CD4-positive, alpha-beta T cell treated with Interleukin-21 for 1 hour (primary cell): ENCODE data around the gene LRRC4C.

ENCODE experiments used
- DNase-seq: peaks from one replicate; pipeline ENCODE4 v3.0.0-alpha.2; 2020

LRRC4C gene

GRCh38 chr11:41245704-41246398 lies 213.6 kb downstream of the LRRC4C start:
- DNase-seq, result no peak

- no peak for DNase-seq
Measured at GRCh38 chr11:41245184-41245583, 214.3 kb downstream of the LRRC4C start.

- no peak for DNase-seq
Measured at GRCh38 chr11:41237382-41237781, 222.1 kb downstream of the LRRC4C start.

GRCh38 chr11:41235668-41236067 lies 223.8 kb downstream of the LRRC4C start:
- DNase-seq, result no peak

DNA sequence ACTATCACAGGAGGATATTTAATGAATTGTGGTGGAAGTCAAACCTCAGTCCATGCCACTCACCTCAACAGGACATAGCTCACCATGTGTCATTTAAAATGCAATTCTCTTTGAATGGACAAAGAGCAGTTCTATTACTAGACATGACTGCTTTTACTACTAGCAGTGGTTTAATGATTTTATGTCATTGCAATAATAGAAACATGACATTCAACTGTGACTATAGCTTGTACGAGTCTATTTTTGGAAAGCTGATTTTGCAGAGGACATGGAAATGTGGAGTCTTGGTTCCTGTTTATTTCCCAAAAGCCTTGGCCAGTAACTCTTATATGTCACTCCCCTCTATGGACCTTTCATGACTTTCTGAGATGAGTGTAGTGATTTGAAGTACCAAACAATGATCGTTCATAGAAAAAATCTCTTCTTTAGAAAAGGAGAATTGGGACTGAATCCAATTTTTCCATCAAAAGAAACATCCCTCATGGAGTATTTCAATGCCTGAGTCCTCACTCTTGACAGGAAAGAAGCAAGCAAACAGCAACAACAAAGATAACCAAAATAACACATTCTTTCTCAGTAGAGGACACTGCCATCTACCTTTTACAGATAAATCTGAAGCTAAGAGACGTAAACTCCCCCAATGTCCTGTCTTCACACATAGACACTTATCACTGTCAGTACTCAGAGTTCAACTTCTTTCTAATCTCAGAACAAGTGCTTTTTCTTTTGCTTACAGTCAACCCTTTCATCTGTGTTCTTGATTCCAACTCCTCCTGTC lies 233.4 kb downstream of the LRRC4C start:
- DNase-seq, result no peak

- no peak for DNase-seq
Measured at GRCh38 chr11:41222236-41222635, 237.2 kb downstream of the LRRC4C start.

DNA sequence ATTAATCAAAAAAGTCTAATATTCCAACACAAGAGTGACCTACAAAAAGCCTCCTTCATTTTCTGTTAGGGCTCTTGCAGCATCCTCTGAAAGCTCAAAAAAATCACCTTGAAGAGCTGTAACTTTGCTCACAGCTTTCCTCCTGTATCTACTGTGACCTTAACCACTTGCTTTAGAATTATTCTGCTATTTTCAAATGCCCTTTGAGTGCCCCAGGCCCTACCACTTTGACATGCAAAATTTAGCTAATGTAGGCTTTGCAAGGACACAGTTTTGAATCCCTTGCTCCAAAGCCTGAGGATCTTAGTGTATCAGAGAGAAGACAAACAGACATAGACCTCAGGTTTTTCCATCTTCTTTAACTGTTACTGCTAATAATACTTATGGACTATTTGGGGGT lies 253.1 kb downstream of the LRRC4C start:
- DNase-seq, result no peak

DNA sequence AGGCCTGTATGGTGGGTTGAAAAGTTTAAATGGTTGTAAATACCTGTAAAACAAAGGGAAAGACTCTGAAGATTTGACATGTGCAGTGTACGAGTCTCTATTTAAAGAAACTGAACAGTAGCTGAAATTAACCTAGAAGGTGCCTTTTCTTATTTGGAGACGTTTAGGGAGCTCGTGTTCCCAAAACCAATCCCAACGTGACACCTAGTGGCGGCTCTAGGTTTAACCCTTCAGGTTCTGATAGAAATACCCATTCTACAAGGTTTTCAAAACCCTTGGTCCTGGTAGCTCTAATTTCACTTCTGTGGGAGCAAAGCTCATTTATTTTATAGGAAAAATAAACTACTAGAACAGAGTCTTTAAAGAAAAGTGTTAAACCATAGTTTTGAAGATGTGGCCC lies 258.3 kb downstream of the LRRC4C start:
- no peak for DNase-seq

DNA sequence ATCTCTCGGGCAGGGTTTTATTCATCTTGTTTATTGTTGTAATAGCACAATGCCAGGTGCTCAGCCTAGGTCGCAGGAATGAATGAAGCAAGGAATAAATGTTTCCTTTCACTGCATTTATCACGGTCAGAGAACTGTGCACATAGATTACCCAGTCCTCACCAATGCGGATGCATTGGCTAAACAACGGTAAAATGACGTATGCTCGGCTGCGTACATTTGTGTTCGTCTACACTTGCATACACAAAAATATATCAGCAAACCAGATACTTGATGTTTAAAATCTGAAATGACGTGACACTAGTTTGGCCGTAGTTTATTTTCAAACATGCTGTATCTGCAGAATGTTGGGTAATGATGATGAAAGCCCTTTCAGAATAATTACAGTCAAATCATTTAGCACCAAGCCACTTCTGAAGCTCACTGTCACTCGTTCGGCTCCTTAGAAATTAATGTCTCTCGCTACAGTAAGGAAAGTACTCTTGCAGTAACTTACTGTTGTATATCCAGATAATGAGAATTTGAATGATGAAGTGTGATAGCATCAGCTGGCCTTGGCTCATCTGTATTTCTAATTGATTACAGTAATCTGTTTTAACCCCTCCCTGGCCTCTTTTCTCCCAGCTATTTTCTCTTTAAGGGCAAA lies 268.9 kb downstream of the LRRC4C start:
- DNase-seq, result no peak

- no peak for DNase-seq
Measured at GRCh38 chr11:41189701-41190436, 269.6 kb downstream of the LRRC4C start.

DNA sequence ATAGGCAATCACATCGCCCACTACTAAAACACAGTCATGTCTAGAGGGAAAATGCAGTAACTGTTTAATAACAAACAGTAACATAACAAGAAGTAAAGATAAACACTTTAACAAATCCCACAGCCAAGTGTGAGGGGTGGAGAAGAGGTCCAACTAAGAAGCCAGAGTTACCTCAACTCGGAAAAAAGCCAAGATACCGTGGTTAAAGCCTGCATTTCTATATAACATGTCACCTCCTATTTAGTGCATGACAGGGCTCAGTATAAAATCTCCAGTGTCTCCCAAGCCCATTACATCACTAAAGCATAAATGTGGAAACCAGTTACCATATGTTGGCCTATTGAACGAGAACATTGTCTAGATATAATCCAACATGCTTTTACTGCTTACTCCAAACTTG lies 281.7 kb downstream of the LRRC4C start:
- DNase-seq, result no peak

DNA sequence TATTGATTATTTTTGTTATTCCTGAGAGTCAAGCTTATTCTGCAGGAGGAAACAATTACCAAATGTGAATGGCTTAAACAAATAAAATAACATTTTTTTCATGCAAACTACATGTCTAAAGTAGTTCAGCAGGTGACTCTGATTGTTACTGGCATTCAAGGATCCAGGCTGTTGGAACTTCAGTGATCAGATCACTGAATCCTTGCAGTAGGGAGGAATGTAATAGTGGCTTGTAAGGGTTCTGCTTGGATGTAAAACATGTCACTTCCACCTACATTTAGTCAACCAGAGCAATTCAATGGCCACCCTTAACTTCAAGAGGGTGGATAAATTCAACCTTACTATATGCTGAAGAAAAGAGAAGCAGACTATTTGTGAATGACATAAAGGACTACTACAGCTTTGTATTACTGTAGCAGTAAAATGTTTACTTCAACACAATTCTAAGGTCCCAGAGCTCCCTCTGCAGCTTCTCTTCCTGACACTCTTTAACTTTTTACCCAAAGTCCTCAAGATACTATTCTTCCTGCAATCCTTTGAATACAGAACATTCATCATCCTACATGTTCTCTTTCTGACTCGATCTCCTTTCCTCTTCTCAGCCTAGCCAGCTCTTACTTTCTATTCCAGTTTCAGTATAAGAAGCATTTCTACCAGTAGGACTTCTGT lies 284.0 kb downstream of the LRRC4C start:
- DNase-seq, result no peak

DNA sequence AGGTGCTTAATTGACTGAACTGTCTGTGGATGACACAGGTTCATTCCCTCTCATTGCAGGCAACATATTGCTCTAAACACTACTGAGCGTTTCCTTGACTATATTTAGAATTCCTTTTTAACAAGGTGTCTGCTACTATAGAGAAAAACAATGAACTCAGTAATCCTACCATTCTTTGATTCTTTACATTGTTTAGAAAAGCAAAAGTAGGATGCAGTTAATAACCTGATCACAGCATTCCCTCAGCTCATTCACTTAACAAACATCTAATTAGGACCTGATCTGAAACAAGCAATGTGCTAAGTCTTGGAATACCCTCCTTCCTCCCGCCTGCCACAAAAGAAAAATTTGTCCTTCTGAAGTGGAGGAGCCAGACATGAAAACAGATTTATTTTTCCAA lies 313.1 kb downstream of the LRRC4C start:
- DNase-seq, result no peak

DNA sequence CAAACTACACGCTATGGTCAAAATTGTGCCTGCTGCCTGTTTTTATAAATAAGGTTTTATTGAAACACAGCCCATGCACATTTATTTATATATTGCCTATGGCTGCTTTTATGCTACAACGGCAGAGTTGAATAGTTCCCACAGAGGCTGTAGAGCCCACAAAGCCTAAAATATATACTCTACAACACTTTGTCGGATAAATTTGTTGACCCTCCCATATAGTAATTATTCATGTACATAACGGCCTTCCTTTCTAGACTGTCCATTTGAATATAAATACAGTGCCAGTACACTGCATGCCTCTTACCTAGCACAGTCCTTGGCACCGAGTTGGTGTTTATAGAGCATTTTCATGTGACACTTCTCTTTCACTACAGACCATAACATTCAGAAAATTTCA lies 314.0 kb downstream of the LRRC4C start:
- no peak for DNase-seq

DNA sequence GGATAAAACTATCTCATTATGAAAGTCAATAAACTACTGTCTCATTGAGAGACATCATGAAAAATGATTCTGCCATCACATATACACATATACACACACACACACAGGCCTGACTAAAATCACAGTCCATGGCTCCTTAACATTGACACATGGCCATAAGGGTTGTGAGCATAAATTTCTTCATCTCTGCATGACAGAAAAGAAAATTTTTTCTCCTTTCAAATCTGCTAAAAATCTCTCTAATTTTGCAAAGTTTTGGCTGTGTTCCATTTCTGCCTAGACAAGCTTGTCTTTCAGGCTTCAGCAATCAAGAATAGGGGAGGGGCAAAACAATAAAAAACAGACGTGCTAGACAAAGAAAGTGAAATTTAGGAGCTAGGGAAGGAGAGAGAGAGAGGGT lies 324.5 kb downstream of the LRRC4C start:
- DNase-seq, result no peak

DNA sequence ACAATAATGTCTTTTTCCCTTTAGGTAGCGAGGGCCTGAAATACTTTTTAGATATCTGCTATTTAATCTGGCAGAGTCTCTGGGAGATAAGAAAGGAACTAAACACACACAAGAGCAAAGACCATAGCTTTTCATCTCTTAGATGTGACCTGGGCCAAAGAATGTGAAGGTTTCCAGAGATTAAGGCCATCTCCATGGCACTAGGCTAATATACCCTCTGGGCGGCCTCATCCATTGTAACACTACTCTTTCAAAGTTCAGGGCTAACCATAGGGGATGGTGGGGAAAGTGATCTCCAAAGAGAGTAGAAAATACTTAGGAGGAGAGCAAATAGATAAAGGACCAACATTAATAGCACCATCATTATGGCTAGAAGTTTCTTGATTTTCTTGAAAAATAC lies 326.4 kb downstream of the LRRC4C start:
- DNase-seq, result no peak

DNA sequence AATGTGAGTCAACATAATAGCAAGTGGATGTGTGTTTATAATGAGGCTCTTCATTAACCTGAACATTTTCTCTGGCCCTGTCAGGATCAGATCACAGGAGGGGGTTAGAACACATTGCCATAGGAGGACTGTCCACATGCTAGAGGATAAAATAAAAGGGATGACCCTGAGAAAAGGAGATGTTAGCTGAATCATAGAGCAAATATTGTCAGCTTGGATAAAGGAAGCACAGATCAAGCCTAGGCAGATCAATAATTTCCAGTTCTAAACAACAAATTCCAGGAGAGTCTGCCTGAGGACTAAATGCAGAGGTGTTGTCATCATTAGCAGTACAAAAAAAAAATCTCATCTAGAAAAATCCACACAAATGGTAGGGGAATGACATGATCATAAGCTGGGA lies 337.9 kb downstream of the LRRC4C start:
- DNase-seq, result no peak

GRCh38 chr11:41119484-41119883 lies 340.0 kb downstream of the LRRC4C start:
- no peak for DNase-seq

DNA sequence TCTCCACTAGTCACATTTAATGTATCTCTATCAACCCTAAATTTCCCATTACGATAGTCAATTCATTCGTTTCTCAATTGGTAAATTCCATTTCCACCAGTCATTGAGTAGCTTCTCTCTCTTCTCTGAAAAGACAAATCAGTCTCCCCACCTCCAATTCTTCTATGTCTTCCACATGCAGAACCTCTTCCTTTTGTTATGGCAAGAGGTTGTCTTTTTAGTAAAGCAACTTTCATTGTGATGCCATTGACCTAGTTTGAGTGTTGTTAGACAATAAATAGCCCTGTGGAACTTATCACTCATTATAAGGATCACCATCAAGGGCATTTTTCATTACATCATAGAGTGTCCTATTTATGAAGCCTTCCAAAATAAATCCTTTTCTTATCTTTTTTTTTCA lies 340.9 kb downstream of the LRRC4C start:
- DNase-seq, result no peak

- no peak for DNase-seq
Measured at GRCh38 chr11:41116970-41117369, 342.5 kb downstream of the LRRC4C start.

- DNase-seq, result no peak
Measured at GRCh38 chr11:41115066-41115465, 344.4 kb downstream of the LRRC4C start.

DNA sequence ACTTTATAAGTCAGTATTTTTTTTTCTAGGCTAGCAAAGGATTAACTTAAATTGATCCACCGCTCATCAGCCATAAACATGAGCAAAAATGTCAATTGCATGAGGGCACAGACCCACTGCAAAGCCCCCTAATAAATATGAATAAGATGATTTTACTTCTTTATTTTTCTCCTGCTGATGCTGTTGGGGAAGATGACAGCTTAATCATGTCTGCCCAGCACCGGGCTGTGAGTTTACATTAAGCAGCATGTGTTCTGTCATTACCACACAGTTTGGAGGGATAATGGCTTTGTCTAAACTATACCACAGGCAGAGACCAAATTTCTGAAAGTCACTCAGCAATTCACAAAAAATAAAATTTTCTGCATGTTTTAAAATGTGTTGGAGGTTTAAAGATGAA lies 346.3 kb downstream of the LRRC4C start:
- no peak for DNase-seq

- DNase-seq, result no peak
Measured at GRCh38 chr11:41110527-41110926, 348.9 kb downstream of the LRRC4C start.
